ENCODE data around the gene HOXD8.

Gene HOXD8

GRCh38 chr2:176130957-176131847 lies 1.7 kb downstream of the HOXD8 start:
- DNase-seq, result no peak

GRCh38 chr2:176131848-176132158 lies 2.3 kb downstream of the HOXD8 start:
- DNase-seq, result no peak

GRCh38 chr2:176132205-176133171 lies 3.0 kb downstream of the HOXD8 start:
- no peak for DNase-seq

- DNase-seq, result no peak
These were observed 3.9 kb downstream of the HOXD8 start for GRCh38 chr2:176133389-176133788.

- DNase-seq, result no peak
These were observed 4.5 kb downstream of the HOXD8 start for GRCh38 chr2:176134035-176134434.

GRCh38 chr2:176135035-176135440 lies 5.5 kb downstream of the HOXD8 start:
- no peak for DNase-seq

- DNase-seq, result no peak
These were observed 7.1 kb downstream of the HOXD8 start for GRCh38 chr2:176136374-176137251.

GRCh38 chr2:176137252-176137580 lies 7.7 kb downstream of the HOXD8 start:
- DNase-seq, result no peak

- DNase-seq, result no peak
These were observed 8.4 kb downstream of the HOXD8 start for GRCh38 chr2:176137906-176138305.

- no peak for DNase-seq
These were observed 9.0 kb downstream of the HOXD8 start for GRCh38 chr2:176138526-176138922.

- DNase-seq, result no peak
These were observed 9.6 kb downstream of the HOXD8 start for GRCh38 chr2:176138923-176139660.

GRCh38 chr2:176139661-176140512 lies 10.4 kb downstream of the HOXD8 start:
- no peak for DNase-seq

- DNase-seq, result peak; percentile 43
These were observed 11.2 kb downstream of the HOXD8 start for GRCh38 chr2:176140513-176141317.

- no peak for DNase-seq
These were observed 12.8 kb downstream of the HOXD8 start for GRCh38 chr2:176142281-176142680.

- no peak for DNase-seq
These were observed 15.8 kb downstream of the HOXD8 start for GRCh38 chr2:176145085-176145969.

GRCh38 chr2:176146101-176146500 lies 16.6 kb downstream of the HOXD8 start:
- no peak for DNase-seq

GRCh38 chr2:176146645-176147044 lies 17.1 kb downstream of the HOXD8 start:
- no peak for DNase-seq

- no peak for DNase-seq
These were observed 17.8 kb downstream of the HOXD8 start for GRCh38 chr2:176147210-176147799.
